Caco-2 (cell line): ENCODE data around the gene GSK3A. TPM values are rescaled to one million over a fixed set of nuclear protein-coding genes. Genes with fewer than 3 reads are reported as not detected.

Source experiments
- BruUV-seq: library from RNA; stranded (reverse); fragments of 400-500 nt; replicated peaks from 2 replicates; lab custom pipeline; 2021; lab: Mats Ljungman, UMichigan
- CTCF ChIA-PET: fragments of 300-600 bp; sonication (Branson Sonifier 250); formaldehyde crosslinking; loops from one replicate; lab custom pipeline; 2022; ENCODE audit warnings: antibody characterized with exemption; lab: Charles Lee
- POLR2A ChIA-PET: fragments of 300-600 bp; sonication (Branson Sonifier 250); formaldehyde crosslinking; loops from one replicate; lab custom pipeline; 2022; ENCODE audit warnings: antibody characterized with exemption; lab: Charles Lee
- DNase-seq, 2 experiments: peaks; one replicate each; pipeline versions ENCODE4 v3.0.0 to v3.0.0-alpha.2; 2020 to 2022
- H3K27me3 ChIP-seq: replicated peaks from 2 replicates; pipeline ENCODE4 v1.6.0; 2011; ENCODE audit warnings: low read length; ENCODE audit not compliant: control insufficient read depth, insufficient read depth
- H3K36me3 ChIP-seq: 2 replicates; pipeline ENCODE4 v1.5.1; 2011; ENCODE audit warnings: low read length; ENCODE audit not compliant: control insufficient read depth, insufficient read depth
- H3K4me1 ChIP-seq: fragments of 250-450 bp; sonication (Bioruptor Pico); 2 replicates; pipeline ENCODE4 v1.5.1; 2020; ENCODE audit warnings: mild to moderate bottlenecking
- H3K4me3 ChIP-seq: 2 replicates; pipeline ENCODE4 v1.5.1; 2011; ENCODE audit warnings: low read depth, mild to moderate bottlenecking, control low read depth, low read length
- H3K9me3 ChIP-seq: fragments of 250-450 bp; sonication (Bioruptor Pico); 2 replicates; pipeline ENCODE4 v1.5.1; 2020; ENCODE audit warnings: mild to moderate bottlenecking, moderate library complexity
- H3K27ac Mint-ChIP-seq: one replicate; pipeline ENCODE4 v1.8.0; 2022; ENCODE audit warnings: mixed read lengths; ENCODE audit not compliant: unreplicated experiment
- H3K27me3 Mint-ChIP-seq: one replicate; pipeline ENCODE4 v1.8.0; 2022; ENCODE audit warnings: mixed read lengths; ENCODE audit not compliant: insufficient read depth, unreplicated experiment
- H3K36me3 Mint-ChIP-seq: one replicate; pipeline ENCODE4 v1.8.0; 2022; ENCODE audit warnings: mild to moderate bottlenecking, mixed read lengths; ENCODE audit not compliant: insufficient read depth, unreplicated experiment
- H3K4me1 Mint-ChIP-seq: one replicate; pipeline ENCODE4 v1.8.0; 2022; ENCODE audit warnings: low read depth, mixed read lengths; ENCODE audit not compliant: unreplicated experiment
- H3K4me3 Mint-ChIP-seq: one replicate; pipeline ENCODE4 v1.8.0; 2022; ENCODE audit warnings: mild to moderate bottlenecking, moderate library complexity, mixed read lengths; ENCODE audit not compliant: unreplicated experiment
- H3K9me3 Mint-ChIP-seq: one replicate; pipeline ENCODE4 v1.8.0; 2022; ENCODE audit warnings: mixed read lengths; ENCODE audit not compliant: unreplicated experiment
- CTCF ChIP-seq, 2 experiments: fragments of 200-600 bp in 1 of 2; IDR thresholded peaks; 1 replicate in 1 of 2; 2 replicates in 1 of 2; pipeline versions ENCODE4 v1.5.1 to v1.8.0; 2011 to 2022; ENCODE audit warnings: antibody characterized with exemption in 1 of 2, control low read depth in 1 of 2, inconsistent platforms in 1 of 2, low read depth in 1 of 2, low read length in 1 of 2, mild to moderate bottlenecking in 1 of 2, moderate library complexity in 1 of 2; ENCODE audit not compliant: insufficient read depth in 1 of 2, severe bottlenecking in 1 of 2, unreplicated experiment in 1 of 2
- intact Hi-C: fragments of 100-400 bp; cut with micrococcal nuclease; formaldehyde crosslinking; loops from one replicate; pipeline ENCODE4 v1.10.0; 2022; ENCODE audit not compliant: unreplicated experiment
- total RNA-seq: library from RNA; stranded (reverse); gene quantifications from 2 replicates; pipeline ENCODE4 v1.2.3, GENCODE V29; 2022

The GSK3A gene
- total RNA-seq, 1 experiment from 2014 or later, result 59.6 TPM

GRCh38 chr19:42244347-42245220 is 2.2 kb upstream of the GSK3A start:
- Mint-ChIP-seq H3K4me3 (peak overlapping the region; percentile 85), H3K4me1 (peaks cover 20% of the 10 kb centered on the region), H3K27ac (peak overlapping the region; percentile 66), H3K9me3 (no peaks in the 10 kb centered on the region), H3K27me3 (no peaks in the 10 kb centered on the region), H3K36me3 (peaks cover 61% of the 10 kb centered on the region)
- H3K9me3 ChIP-seq, result no peaks in the 10 kb centered on the region
- peaks cover 10% of the 10 kb centered on the region; the same call in 1 of the 2 replicates for H3K4me1 ChIP-seq
- ChIA-PET CTCF (interaction anchor here (0.8 to 1.1 kb wide), 3 partner anchors 11 to 35 kb away, joined by 3 to 6 read pairs (median 3); partner anchors contain the start of gene DEDD2), POLR2A (interaction anchor here (0.7 kb wide), 2 partner anchors 35 to 152 kb away, joined by 3 to 4 read pairs; no protein-coding TSS in a partner anchor)
- BruUV-seq, result no TSS peak
- H3K27me3 ChIP-seq, result no peaks in the 10 kb centered on the region
- TF ChIP-seq CTCF (IDR thresholded peaks at IDR 0.05; ENCODE audit: insufficient read depth in 1 of 2, low read depth in 1 of 2, low read length in 1 of 2, severe bottlenecking in 1 of 2, unreplicated experiment in 1 of 2), result peak; percentile 69 to 75
- peak; percentile 95 for DNase-seq
- intact Hi-C loops, result loop anchor here (1.0 kb wide), 3 partner anchors 9 to 39 kb away; no protein-coding TSS in a partner anchor
- H3K4me3 ChIP-seq, result peak overlapping the region; percentile 77
- peaks cover 1% of the 10 kb centered on the region; the same call in 1 of the 2 replicates for H3K36me3 ChIP-seq

DNA sequence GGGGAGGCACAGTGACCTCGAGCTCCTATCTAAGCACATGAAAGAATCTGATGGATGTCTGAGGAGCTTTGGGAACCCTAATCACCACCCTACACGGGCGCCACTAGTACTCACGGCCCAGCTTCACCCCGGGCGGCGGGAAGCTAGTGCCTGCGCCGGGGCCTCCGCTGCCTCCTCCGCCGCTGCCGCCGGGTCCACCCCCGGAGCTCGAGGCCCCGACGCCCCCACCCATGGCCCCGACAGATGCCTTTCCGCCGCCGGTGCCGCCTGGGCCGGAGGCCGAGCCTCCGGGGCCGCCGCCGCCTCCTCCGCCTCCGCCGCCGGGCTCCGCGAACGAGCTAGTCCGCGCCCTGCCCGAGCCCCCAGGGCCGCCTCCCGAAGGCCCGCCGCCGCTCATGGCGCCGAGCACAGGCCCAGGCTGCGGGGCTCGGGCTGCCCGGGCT is 312 bp downstream of the GSK3A start:
- H3K4me1 Mint-ChIP-seq, result peaks cover 18% of the 10 kb centered on the region
- peak overlapping the region; percentile 85 for H3K4me3 Mint-ChIP-seq
- no TSS peak for BruUV-seq
- ChIA-PET POLR2A (interaction anchor here (0.5 to 2.5 kb wide), 6 partner anchors 9 to 154 kb away, joined by 3 to 23 read pairs (median 6); partner anchors contain the start of genes CIC and DEDD2), CTCF (interaction anchor here (1.3 to 2.3 kb wide), 4 partner anchors 38 to 155 kb away, joined by 3 to 17 read pairs (median 5); partner anchors contain the start of gene POU2F2)
- no peaks in the 10 kb centered on the region for H3K27me3 Mint-ChIP-seq
- intact Hi-C loops, result loop anchor here (1.0 kb wide), 2 partner anchors 22 to 283 kb away; partner anchors contain the start of genes RABAC1 and ZNF526
- peak overlapping the region; percentile 87 for H3K27ac Mint-ChIP-seq
- H3K9me3 ChIP-seq, result no peaks in the 10 kb centered on the region
- H3K4me1 ChIP-seq, result peaks cover 10% of the 10 kb centered on the region; the same call in 1 of the 2 replicates
- peaks cover 57% of the 10 kb centered on the region for H3K36me3 Mint-ChIP-seq
- no peaks in the 10 kb centered on the region for H3K27me3 ChIP-seq
- DNase-seq, result no peak
- H3K4me3 ChIP-seq, result peak overlapping the region; percentile 92
- TF ChIP-seq CTCF (IDR thresholded peaks at IDR 0.05; ENCODE audit: insufficient read depth in 1 of 2, low read depth in 1 of 2, low read length in 1 of 2, severe bottlenecking in 1 of 2, unreplicated experiment in 1 of 2), result no peak
- H3K36me3 ChIP-seq, result no peaks in the 10 kb centered on the region; the same call in 1 of the 2 replicates
- no peaks in the 10 kb centered on the region for H3K9me3 Mint-ChIP-seq

DNA sequence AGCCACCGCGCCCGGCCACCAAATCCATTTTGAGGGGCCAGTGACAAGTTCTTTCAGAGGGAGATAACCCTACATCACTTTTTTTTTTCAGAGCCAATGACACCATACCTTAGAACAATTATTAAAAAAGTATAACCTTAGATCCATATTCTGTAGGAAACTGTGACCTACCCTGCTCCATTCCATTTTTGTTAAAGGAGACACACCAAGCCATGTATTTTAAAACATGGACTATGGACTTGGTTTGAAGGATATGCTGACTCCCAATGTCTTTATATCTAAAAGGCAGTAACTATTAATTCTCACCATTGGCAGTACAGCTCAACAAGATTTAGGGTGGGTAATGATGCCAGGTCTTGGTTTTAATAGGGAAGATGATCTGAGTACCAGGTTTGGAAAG is 1.1 kb downstream of the GSK3A start:
- Mint-ChIP-seq H3K27me3 (no peaks in the 10 kb centered on the region), H3K4me3 (peak overlapping the region; percentile 85), H3K27ac (peak overlapping the region; percentile 87), H3K36me3 (peaks cover 57% of the 10 kb centered on the region), H3K9me3 (no peaks in the 10 kb centered on the region), H3K4me1 (peaks cover 13% of the 10 kb centered on the region)
- H3K27me3 ChIP-seq, result no peaks in the 10 kb centered on the region
- no TSS peak for BruUV-seq
- ChIA-PET POLR2A (no interaction called here), CTCF (interaction anchor here (1.4 kb wide), 1 partner anchor 155 kb away, joined by 3 read pairs; no protein-coding TSS in a partner anchor)
- peak overlapping the region; percentile 92 for H3K4me3 ChIP-seq
- no peaks in the 10 kb centered on the region; the same call in 1 of the 2 replicates for H3K36me3 ChIP-seq
- H3K9me3 ChIP-seq, result no peaks in the 10 kb centered on the region
- peaks cover 6% of the 10 kb centered on the region; the same call in 1 of the 2 replicates for H3K4me1 ChIP-seq
- intact Hi-C loops, result no loop called here
- no peak for DNase-seq
- no peak for TF ChIP-seq CTCF (IDR thresholded peaks at IDR 0.05; ENCODE audit: insufficient read depth in 1 of 2, low read depth in 1 of 2, low read length in 1 of 2, severe bottlenecking in 1 of 2, unreplicated experiment in 1 of 2)
